GM18505 (cell line): ENCODE results near the gene ATP6AP2.

Experiments
- ATAC-seq: cut with Tn5 transposase; IDR thresholded peaks from one replicate; pipeline ENCODE4 v1.9.1; 2021; ENCODE audit not compliant: unreplicated experiment
- POLR2A ChIP-seq: IDR thresholded peaks from 4 replicates; pipeline ENCODE4 v1.6.1; 2011; ENCODE audit warnings: borderline replicate concordance; ENCODE audit not compliant: insufficient read depth, insufficient read length; ENCODE audit errors: extremely low read depth

Gene ATP6AP2, protein sequence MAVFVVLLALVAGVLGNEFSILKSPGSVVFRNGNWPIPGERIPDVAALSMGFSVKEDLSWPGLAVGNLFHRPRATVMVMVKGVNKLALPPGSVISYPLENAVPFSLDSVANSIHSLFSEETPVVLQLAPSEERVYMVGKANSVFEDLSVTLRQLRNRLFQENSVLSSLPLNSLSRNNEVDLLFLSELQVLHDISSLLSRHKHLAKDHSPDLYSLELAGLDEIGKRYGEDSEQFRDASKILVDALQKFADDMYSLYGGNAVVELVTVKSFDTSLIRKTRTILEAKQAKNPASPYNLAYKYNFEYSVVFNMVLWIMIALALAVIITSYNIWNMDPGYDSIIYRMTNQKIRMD

DNA sequence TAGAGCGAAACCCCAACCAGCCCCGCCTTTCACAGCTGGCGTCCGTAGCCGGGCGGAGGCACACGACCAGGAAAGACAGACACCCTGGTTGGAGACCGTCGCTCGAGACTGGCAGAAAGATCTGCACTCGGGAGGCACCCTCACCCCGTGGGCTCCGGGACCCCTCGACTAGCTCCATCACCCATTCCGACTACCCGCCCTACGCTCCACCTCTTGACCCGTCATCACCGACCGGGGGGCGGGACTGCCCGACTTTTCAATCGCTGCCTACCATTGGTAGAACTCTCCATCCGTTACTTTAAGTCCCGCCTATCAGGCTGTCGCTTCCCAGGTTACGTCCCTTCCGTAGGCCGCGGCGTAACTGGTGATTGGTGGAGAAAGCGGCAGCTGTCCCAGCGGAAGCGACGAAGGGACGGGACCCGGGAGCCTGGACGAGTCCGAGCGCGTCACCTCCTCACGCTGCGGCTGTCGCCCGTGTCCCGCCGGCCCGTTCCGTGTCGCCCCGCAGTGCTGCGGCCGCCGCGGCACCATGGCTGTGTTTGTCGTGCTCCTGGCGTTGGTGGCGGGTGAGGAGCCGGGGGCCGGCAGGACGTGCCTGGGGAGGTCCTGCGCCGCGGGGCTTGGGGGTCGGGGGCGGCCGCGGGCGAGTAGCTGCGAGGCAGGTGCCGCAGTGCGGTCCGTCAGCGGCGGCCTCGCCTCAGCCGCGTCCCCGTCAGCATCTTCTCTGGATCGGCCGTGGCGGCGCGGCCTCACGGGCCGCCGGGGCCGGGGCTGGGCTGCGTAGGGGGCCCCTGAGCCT lies at the start of gene ATP6AP2:
Gene ATP6AP2 (plus strand): TSS at position 434 of the 799 bp plus-strand sequence. CDS start 96 bp downstream, at position 530.
- TF ChIP-seq POLR2A, result peak; percentile 67
- peak; percentile 92 for ATAC-seq

DNA sequence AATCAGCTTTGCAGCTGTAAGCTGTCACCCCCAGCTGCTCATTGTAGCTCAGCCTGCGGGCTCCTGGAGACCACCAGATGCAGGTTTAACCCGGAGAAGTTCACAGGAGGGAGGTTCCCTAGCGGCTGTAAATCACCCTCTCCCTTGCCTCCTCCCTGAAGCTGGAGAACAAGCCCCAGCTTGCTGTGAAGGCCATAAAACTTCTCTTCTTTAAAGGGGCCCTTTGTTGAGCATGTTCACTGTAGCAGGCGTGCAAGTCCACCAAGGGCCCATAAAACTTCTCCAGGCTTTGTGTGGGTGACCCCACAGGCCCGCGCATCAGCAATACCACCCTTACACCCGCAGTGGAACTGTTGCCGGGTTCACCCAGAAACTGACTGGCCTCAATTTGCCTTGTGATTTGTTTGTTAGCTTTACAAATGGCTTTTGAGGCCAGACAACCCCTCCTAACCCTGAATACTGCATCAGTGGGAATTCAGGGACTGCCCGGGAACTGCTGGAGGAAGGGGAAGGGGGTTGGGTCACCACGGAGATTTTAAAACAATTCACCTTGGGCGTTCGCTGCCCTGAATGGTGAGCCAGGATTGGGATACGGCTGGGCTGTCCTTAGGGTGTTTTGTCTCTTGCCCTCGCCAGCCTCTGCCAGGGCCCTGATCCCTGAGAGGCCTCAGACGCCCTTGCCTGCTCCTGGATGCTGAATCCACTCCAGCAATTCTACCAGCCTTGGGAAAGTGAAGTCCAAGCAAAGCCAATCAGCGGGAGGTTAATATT lies 49.5 kb upstream of the ATP6AP2 start:
- TF ChIP-seq POLR2A, result no peak
- ATAC-seq, result no peak

DNA sequence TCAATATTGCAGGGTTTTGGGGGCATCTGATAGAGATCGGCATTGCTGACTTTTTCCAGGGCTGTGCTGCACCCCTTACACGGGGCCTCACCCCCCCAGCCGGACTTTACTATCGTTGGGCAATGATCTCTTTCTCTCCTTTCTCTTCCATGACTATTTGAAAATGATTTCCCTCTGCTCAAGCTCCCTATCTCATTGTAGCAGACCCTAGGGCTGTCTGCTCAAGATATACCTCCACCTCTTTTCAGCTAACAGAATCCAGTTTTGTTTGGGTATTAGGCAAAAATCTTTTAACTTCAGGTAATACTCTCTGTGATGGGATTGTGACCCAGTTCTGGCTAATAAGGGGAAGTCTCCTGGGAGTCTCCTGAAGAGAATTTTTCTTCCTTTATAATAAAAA lies 43.5 kb upstream of the ATP6AP2 start:
- TF ChIP-seq POLR2A, result no peak
- ATAC-seq, result no peak

DNA sequence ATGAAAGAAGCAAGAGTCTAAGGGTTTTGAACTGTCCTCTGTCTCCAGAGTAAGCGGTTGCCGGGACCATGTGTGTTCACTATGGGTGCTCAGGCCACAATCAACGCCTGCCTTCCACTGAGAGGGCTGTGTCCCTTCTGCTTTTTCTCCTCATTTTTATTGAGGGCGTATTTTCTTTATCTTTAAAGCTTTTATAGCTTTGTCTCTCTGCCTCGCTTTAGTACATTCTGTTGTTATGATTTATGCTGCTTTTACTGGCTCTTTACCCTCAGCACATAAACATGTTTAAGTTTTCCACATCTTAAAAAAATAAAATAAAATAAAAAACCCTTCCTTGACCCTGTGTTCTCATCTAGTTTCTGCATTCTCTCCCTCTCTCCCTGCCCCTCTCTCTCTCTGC lies 42.4 kb upstream of the ATP6AP2 start:
- ATAC-seq, result no peak
- TF ChIP-seq POLR2A, result no peak

DNA sequence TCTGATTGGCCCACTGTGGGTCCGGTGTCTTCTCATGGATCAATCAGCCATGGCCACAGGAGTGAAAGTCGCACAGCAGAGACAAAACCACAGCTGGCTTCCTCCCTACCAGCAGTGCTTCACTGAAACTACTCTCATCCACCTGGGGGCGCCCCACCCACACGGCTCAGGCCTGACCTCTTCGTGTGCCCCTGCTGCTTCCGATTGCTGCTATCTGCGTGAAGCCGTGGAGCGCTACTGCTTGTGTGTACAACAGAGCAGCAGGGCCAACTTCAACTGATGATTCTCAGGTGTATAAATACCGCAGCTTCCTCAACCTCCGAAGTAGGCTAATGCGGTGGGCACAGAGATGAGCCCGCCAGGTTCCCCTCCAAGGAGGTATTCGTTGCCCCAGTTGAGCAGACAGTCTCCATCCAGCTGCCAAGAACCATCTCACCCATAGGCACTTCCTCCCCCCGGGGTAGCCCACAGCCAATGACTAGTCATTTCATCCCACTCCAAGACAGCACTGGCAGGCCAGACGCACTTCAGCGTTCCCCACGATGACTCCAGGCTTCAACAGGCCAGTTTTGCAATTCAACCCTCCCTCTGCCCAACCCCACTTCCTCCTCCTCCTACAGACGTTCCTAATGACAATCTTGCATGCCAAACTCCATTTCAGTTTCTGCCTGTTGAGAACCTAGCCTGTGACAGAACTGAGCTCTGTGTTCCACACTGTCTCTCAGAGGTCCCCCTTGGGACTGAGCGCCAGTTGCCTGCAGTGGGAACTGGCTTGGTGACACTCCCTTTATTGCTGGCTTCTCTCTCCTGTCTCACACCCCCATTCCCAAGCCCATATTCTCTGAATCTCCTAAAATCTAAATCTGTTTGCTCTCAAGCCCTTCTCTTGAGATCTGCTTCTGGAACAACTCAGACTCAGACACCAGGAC lies 41.3 kb upstream of the ATP6AP2 start:
- no peak for TF ChIP-seq POLR2A
- ATAC-seq, result peak; percentile 67

DNA sequence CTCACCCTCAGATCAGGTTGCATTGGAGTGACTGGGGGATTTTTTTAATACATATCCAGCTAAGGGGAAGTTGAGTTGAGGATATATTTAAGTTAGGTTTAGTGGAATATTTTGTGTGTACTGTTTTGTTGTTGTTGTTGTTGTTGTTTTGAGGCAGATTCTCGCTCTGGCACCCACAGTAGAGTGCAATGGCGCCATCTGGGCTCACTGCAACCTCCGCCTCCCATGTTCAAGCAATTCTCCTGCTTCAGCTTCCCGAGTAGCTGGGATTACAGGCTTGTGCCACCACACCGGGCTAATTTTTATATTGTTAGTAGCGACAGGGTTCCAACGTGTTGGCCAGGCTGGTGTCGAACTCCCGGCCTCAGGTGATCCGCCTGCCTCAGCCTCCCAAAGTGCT lies 38.6 kb upstream of the ATP6AP2 start:
- no peak for TF ChIP-seq POLR2A
- ATAC-seq, result no peak

DNA sequence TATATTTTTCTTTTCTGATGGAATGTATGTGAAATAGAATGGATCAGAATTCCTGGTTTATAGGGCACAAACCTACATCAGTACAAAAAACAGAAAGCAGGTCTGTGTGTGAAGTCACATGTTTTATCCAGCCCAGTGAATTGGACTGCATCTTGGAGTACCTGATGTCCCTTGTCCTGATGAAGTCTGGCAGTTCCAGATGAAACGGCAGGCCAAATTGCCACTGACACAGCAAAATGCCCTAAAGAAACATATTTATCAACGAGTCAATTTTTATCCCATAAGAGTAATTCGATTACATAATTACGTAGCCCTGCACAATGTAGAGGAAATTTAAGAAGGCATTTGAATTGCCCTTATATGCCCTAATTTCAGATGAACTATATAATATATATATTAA lies 37.8 kb upstream of the ATP6AP2 start:
- no peak for TF ChIP-seq POLR2A
- no peak for ATAC-seq

DNA sequence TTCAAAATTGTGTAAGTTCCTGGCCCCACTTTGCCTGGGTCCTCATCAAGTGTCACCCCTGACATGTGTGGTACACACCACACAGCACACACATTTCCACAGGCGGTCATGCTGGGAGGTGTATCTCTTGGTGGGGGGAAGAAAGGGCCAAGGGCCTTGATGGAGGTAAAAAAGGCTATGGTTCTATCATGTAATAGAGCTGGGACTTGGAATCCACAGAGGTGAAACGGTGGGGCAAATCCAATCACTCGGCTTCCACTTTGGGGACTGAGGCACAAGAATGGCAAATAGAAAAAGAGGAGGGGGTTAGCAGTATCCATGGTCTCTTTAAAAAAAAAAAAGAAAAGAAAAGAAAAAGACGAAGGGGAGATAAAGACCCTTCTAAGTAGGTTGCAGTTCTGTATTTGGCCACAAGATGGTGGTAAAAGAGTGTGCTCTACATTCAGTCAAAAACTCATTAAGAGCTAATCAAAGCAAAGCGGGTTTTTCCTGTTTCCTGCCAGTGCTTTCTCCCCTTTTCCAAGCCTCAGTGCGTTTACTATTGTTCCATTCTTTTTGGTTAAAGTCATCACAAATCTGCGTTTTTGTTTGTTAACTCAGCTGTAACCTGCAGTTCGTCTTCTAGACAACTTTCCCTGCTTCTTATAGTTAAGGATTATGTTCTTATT lies 37.0 kb upstream of the ATP6AP2 start:
- no peak for ATAC-seq
- TF ChIP-seq POLR2A, result no peak

DNA sequence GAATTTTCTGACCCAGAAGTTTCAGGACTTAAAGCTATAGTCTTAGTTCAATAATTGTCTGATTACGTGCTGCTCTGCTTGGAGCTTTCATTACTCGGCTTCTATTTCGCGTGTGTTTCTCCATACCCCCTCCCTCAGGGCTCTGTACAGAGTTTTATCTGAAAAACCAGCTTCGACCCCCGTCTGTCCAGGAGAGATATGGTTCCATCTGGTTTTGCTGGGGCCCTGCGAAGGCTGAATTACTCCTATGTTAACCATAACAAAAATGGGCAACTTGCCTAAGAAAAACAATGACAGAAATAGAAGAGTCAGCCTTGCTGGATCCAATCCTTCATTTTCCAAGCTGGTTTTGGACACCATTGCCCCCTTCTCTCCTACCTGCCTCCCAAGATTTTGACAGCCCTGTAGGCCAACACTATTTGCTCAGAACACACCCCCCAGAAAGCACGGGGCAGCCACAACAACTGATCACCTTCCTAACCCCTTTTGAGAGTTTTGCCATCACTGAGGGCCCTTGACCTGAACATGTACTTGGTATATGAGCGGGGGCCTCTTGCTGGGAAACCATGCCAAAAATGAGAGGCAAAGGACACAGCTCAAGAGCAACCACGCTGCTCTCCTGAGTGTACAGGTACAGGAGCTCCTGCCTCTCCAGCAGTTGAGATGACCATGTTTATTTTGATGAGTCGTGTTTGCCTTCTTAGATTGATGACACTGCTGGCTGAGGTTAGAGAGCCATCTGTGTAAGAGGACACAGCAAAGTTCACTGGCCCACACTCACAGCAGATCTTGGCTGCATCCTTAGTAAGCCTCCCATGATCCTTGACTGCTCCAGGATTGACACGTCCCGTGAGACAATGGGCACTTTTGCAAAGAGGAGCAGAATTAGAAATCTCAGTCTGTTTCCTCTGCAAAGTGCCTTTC lies 36.2 kb upstream of the ATP6AP2 start:
- no peak for ATAC-seq

DNA sequence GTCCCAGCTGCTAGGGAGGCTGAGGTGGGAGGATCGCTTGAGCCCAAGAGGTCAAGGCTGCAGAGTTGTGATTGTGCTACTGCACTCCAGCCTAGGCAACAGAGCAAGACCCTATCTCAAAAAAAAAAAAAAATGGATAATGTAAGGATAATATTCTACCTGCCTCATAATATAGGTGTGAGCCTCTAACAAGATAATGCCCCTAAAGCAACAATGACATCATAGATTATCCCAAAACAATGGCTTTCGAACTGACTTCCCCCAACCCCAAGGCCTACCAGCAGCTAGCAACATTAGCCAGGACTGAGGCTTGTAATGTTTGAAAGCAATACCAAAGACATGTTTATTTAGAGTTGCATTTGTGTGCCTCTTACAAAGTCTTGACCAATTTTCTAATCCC lies 33.9 kb upstream of the ATP6AP2 start:
- no peak for ATAC-seq
- TF ChIP-seq POLR2A, result no peak

More for the DNA sequence above, 36.2 kb upstream of the ATP6AP2 start:
- TF ChIP-seq POLR2A, result no peak

DNA sequence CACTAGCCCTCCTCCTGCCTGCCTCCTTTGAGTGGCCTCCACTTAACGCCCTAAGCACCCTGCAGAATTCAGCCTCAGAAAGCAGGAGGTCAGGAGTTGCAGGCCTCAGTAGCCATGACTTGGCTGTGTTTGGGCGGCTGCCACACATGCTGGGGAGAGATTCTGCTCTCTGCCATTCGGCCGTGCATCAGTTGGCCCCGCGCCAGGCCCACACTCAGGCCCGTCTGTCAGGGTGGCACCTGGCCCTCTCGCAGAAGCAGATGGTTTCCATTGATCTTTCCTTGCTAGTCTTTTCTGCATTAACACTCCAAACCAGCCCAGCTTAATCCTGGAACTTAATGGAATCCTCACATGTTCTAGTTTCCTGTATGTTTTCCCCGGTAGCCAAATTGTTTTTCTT lies 30.7 kb upstream of the ATP6AP2 start:
- ATAC-seq, result no peak
- no peak for TF ChIP-seq POLR2A
